PC-3 (cell line): ENCODE results near the gene DNAH1. TPM values are rescaled to one million over a fixed set of nuclear protein-coding genes. Genes with fewer than 3 reads are reported as not detected.

Experiments
- ATAC-seq: fragments of 200-7000 bp; cut with Tn5 transposase; 2 replicates; pipeline ENCODE4 v1.9.1; 2020; ENCODE audit warnings: mild to moderate bottlenecking, moderate library complexity
- BruUV-seq: library from RNA; stranded (reverse); fragments of 400-500 nt; replicated peaks from 2 replicates; lab custom pipeline; 2021; lab: Mats Ljungman, UMichigan
- CTCF ChIA-PET: fragments of 300-600 bp; sonication (Branson Sonifier 250); formaldehyde crosslinking; loops from one replicate; lab custom pipeline; 2022; ENCODE audit warnings: antibody characterized with exemption; lab: Charles Lee
- POLR2A ChIA-PET: fragments of 300-600 bp; sonication (Branson Sonifier 250); formaldehyde crosslinking; loops from one replicate; lab custom pipeline; 2022; ENCODE audit warnings: antibody characterized with exemption; ENCODE audit not compliant: unreplicated experiment; lab: Charles Lee
- DNase-seq: peaks from one replicate; pipeline ENCODE4 v3.0.0-alpha.2; 2015
- H2AFZ ChIP-seq: fragments of 300-600 bp; sonication (generic); 2 replicates; pipeline ENCODE4 v1.6.0; 2016; ENCODE audit warnings: antibody characterized with exemption, low read length
- H3F3A ChIP-seq: fragments of 300-600 bp; sonication (generic); one replicate; pipeline ENCODE4 v1.6.0; 2017; ENCODE audit warnings: antibody characterized with exemption, low read length, control low read depth, mild to moderate bottlenecking; ENCODE audit not compliant: unreplicated experiment
- H3K27ac ChIP-seq: fragments of 300-600 bp; sonication (generic); 2 replicates; pipeline ENCODE4 v1.5.1; 2016; ENCODE audit warnings: mild to moderate bottlenecking, low read length
- H3K27me3 ChIP-seq: fragments of 300-600 bp; sonication (generic); 2 replicates; pipeline ENCODE4 v1.6.1; 2016; ENCODE audit warnings: low read length, mixed read lengths
- H3K36me3 ChIP-seq: fragments of 300-600 bp; sonication (generic); 2 replicates; pipeline ENCODE4 v1.6.1; 2016; ENCODE audit warnings: low read depth, mixed run types, low read length, mixed read lengths
- H3K4me1 ChIP-seq: fragments of 300-600 bp; sonication (generic); 2 replicates; pipeline ENCODE4 v1.5.1; 2016; ENCODE audit warnings: low read length; ENCODE audit not compliant: insufficient read depth
- H3K4me2 ChIP-seq: fragments of 300-600 bp; sonication (generic); 2 replicates; pipeline ENCODE4 v1.6.0; 2016; ENCODE audit warnings: low read length
- H3K4me3 ChIP-seq: fragments of 300-600 bp; sonication (generic); 2 replicates; pipeline ENCODE4 v1.5.1; 2016; ENCODE audit warnings: mild to moderate bottlenecking, low read length, mixed read lengths
- H3K79me2 ChIP-seq: fragments of 300-600 bp; sonication (generic); 2 replicates; pipeline ENCODE4 v1.6.1; 2017; ENCODE audit warnings: low read length, mixed read lengths
- H3K9ac ChIP-seq: fragments of 300-600 bp; sonication (generic); 2 replicates; pipeline ENCODE4 v1.6.0; 2016; ENCODE audit warnings: mild to moderate bottlenecking, low read length
- H3K9me2 ChIP-seq: fragments of 300-600 bp; sonication (generic); replicated peaks from 2 replicates; pipeline ENCODE4 v1.6.1; 2016; ENCODE audit warnings: mixed run types, low read length, mixed read lengths
- H3K9me3 ChIP-seq: fragments of 300-600 bp; sonication (generic); 2 replicates; pipeline ENCODE4 v1.6.1; 2016; ENCODE audit warnings: low read length, mixed read lengths
- H4K20me1 ChIP-seq: fragments of 300-600 bp; sonication (generic); 2 replicates; pipeline ENCODE4 v1.6.1; 2016; ENCODE audit warnings: low read length, mixed read lengths
- CTCF ChIP-seq: fragments of 300-600 bp; sonication (generic); conservative IDR thresholded peaks from 2 replicates; pipeline ENCODE4 v1.5.1; 2017; ENCODE audit warnings: antibody characterized with exemption, low read depth, mild to moderate bottlenecking, low read length
- EZH2 ChIP-seq: fragments of 300-600 bp; sonication (generic); IDR thresholded peaks from one replicate; pipeline ENCODE4 v1.6.1; 2017; ENCODE audit warnings: antibody characterized with exemption, mild to moderate bottlenecking, low read length; ENCODE audit not compliant: unreplicated experiment
- EZH2phosphoT487 ChIP-seq: fragments of 300-600 bp; sonication (generic); IDR thresholded peaks from 2 replicates; pipeline ENCODE4 v1.6.1; 2018; ENCODE audit warnings: mild to moderate bottlenecking, antibody characterized with exemption, low read length, borderline replicate concordance
- intact Hi-C: fragments of 100-400 bp; cut with micrococcal nuclease; formaldehyde crosslinking; loops from 2 replicates; pipeline ENCODE4 v1.9.0; 2023
- total RNA-seq: library from RNA; depleted of rRNA; stranded (reverse); fragments of >200 nt; gene quantifications from 2 replicates; pipeline ENCODE4 v1.2.3, GENCODE V29; 2014

DNAH1 gene
- total RNA-seq, 1 experiment from 2014 or later: 2.2 TPM

- Histone ChIP-seq H3K9me3 (no peaks in the 10 kb centered on the region), H3K36me3 (no peaks in the 10 kb centered on the region), H3K4me2 (no peak overlapping the region), H3K9ac (no peak overlapping the region), H3K79me2 (no peaks in the 10 kb centered on the region), H3K4me1 (no peaks in the 10 kb centered on the region), H3K27ac (no peak overlapping the region), H3K27me3 (no peaks in the 10 kb centered on the region), H3K9me2 (no peaks in the 10 kb centered on the region), H2AFZ (no peak overlapping the region), H4K20me1 (no peaks in the 10 kb centered on the region), H3F3A (no peaks in the 10 kb centered on the region), H3K4me3 (no peak overlapping the region)
- ChIA-PET POLR2A (no interaction called here), CTCF (no interaction called here)
- no TSS peak for BruUV-seq
- ATAC-seq (no peak), DNase-seq (no peak)
- no peak for TF ChIP-seq CTCF
- TF ChIP-seq EZH2phosphoT487: no peak
- no peak for TF ChIP-seq EZH2
- intact Hi-C loops: no loop called here
These were observed 37.3 kb downstream of the DNAH1 start for GRCh38 chr3:52353291-52353855.

- intact Hi-C loops: no loop called here
- Histone ChIP-seq H3K9me2 (no peaks in the 10 kb centered on the region), H3F3A (no peaks in the 10 kb centered on the region), H3K27ac (no peak overlapping the region), H4K20me1 (no peaks in the 10 kb centered on the region), H2AFZ (no peak overlapping the region), H3K9me3 (no peaks in the 10 kb centered on the region), H3K4me2 (no peak overlapping the region), H3K4me3 (no peak overlapping the region), H3K9ac (no peak overlapping the region), H3K27me3 (no peaks in the 10 kb centered on the region), H3K36me3 (no peaks in the 10 kb centered on the region), H3K4me1 (no peaks in the 10 kb centered on the region), H3K79me2 (no peaks in the 10 kb centered on the region)
- DNase-seq (no peak), ATAC-seq (no peak)
- no TSS peak for BruUV-seq
- ChIA-PET POLR2A (no interaction called here), CTCF (no interaction called here)
- TF ChIP-seq EZH2phosphoT487 (no peak), EZH2 (no peak), CTCF (no peak)
These were observed 38.6 kb downstream of the DNAH1 start for GRCh38 chr3:52354676-52355075.

GRCh38 chr3:52355526-52355925 lies 39.4 kb downstream of the DNAH1 start:
- DNase-seq: no peak
- no peak overlapping the region for H2AFZ ChIP-seq
- H3K4me1 ChIP-seq: no peaks in the 10 kb centered on the region
- CTCF ChIA-PET: no interaction called here
- no peak overlapping the region for H3K27ac ChIP-seq
- ATAC-seq: no peak
- no peaks in the 10 kb centered on the region for H4K20me1 ChIP-seq
- H3K9me2 ChIP-seq: no peaks in the 10 kb centered on the region
- no peaks in the 10 kb centered on the region for H3K9me3 ChIP-seq
- no peaks in the 10 kb centered on the region for H3K79me2 ChIP-seq
- H3K27me3 ChIP-seq: no peaks in the 10 kb centered on the region
- no TSS peak for BruUV-seq
- H3K9ac ChIP-seq: no peak overlapping the region
- H3K36me3 ChIP-seq: no peaks in the 10 kb centered on the region
- H3K4me3 ChIP-seq: no peak overlapping the region
- H3K4me2 ChIP-seq: no peak overlapping the region
- H3F3A ChIP-seq: no peaks in the 10 kb centered on the region
- TF ChIP-seq EZH2phosphoT487: no peak
- no peak for TF ChIP-seq CTCF
- TF ChIP-seq EZH2: no peak
- POLR2A ChIA-PET: no interaction called here
- intact Hi-C loops: no loop called here
